Measurements from ENCODE around the gene PRDM11.

DNA sequence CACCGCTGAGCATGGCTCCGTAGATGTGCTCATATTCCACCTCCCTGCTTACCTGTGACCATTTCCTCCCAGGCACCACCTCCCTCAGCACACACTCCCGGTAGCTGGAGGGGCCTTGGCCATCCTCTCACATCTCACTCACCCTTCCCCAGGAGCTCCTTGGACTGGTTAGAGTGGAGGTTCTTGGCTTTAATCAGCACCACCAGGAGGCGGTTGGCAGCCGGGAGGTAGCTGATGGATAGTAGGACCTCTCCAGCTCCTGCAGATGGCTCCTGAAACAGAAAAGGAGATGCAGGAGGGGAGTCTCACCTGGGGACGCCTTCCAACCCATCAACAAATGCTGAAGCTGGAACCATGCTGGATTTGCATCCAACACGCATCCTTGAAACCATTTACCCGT lies 99.8 kb downstream of the PRDM11 start:
- TF ChIP-seq, protein P1, sequence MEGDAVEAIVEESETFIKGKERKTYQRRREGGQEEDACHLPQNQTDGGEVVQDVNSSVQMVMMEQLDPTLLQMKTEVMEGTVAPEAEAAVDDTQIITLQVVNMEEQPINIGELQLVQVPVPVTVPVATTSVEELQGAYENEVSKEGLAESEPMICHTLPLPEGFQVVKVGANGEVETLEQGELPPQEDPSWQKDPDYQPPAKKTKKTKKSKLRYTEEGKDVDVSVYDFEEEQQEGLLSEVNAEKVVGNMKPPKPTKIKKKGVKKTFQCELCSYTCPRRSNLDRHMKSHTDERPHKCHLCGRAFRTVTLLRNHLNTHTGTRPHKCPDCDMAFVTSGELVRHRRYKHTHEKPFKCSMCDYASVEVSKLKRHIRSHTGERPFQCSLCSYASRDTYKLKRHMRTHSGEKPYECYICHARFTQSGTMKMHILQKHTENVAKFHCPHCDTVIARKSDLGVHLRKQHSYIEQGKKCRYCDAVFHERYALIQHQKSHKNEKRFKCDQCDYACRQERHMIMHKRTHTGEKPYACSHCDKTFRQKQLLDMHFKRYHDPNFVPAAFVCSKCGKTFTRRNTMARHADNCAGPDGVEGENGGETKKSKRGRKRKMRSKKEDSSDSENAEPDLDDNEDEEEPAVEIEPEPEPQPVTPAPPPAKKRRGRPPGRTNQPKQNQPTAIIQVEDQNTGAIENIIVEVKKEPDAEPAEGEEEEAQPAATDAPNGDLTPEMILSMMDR (IDR thresholded peaks at IDR 0.05 in 2 of 3, conservative IDR thresholded peaks at IDR 0.05 in 1 of 3; ENCODE audit: control insufficient read depth in 2 of 3, extremely low read depth in 1 of 3, insufficient read depth in 1 of 3, low read depth in 3 of 3, low read length in 3 of 3), result no peak
- TF ChIP-seq SP1 (IDR thresholded peaks at IDR 0.05; ENCODE audit: low read depth, low read length) (no peak), YY1 (IDR thresholded peaks at IDR 0.05; ENCODE audit: low read depth, low read length) (no peak), SMAD1 (IDR thresholded peaks at IDR 0.05; ENCODE audit: low read depth, partially characterized antibody) (no peak), CBFB (IDR thresholded peaks at IDR 0.05; ENCODE audit: low read depth) (no peak), JUND (IDR thresholded peaks at IDR 0.05; ENCODE audit: low read depth, low read length) (no peak), BHLHE40 (IDR thresholded peaks at IDR 0.05; ENCODE audit: borderline replicate concordance in 1 of 2, low read depth in 2 of 2, low read length in 1 of 2) (no peak), LARP7 (IDR thresholded peaks at IDR 0.05) (no peak), RAD21 (IDR thresholded peaks at IDR 0.05; ENCODE audit: insufficient read depth, low read depth, low read length) (no peak), MYC (IDR thresholded peaks at IDR 0.05; ENCODE audit: insufficient read depth, insufficient read length, insufficient replicate concordance, low read length, severe bottlenecking) (no peak), EZH2 (IDR thresholded peaks at IDR 0.05; ENCODE audit: borderline replicate concordance, control insufficient read depth, low read depth, low read length) (no peak), TCF12 (IDR thresholded peaks at IDR 0.05; ENCODE audit: low read depth, low read length) (no peak), TCF7 (IDR thresholded peaks at IDR 0.05; ENCODE audit: borderline replicate concordance) (no peak)
- TF ChIP-seq, protein P2, sequence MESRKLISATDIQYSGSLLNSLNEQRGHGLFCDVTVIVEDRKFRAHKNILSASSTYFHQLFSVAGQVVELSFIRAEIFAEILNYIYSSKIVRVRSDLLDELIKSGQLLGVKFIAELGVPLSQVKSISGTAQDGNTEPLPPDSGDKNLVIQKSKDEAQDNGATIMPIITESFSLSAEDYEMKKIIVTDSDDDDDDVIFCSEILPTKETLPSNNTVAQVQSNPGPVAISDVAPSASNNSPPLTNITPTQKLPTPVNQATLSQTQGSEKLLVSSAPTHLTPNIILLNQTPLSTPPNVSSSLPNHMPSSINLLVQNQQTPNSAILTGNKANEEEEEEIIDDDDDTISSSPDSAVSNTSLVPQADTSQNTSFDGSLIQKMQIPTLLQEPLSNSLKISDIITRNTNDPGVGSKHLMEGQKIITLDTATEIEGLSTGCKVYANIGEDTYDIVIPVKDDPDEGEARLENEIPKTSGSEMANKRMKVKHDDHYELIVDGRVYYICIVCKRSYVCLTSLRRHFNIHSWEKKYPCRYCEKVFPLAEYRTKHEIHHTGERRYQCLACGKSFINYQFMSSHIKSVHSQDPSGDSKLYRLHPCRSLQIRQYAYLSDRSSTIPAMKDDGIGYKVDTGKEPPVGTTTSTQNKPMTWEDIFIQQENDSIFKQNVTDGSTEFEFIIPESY (IDR thresholded peaks at IDR 0.05), result no peak
